ENCODE results near the gene DUSP6. TPM values are rescaled to one million over a fixed set of nuclear protein-coding genes. Genes with fewer than 3 reads are reported as not detected.

DUSP6 gene
- total RNA-seq, 2 donors from 2014 or later = 30.6 to 36.2 TPM

Small RNA genes lying within 50 kb of the gene (small RNA-seq; reads per million reads assigned to genes)
- 0 reads per million in 2 donors for gene MRPS6P4

Other genes starting within 250 kb of the DUSP6 start
- 1 to 10 TPM; 4.1 to 8.4 TPM for gene GALNT4, start 172.3 kb upstream of the DUSP6 start, total RNA-seq
- gene POC1B, start 173.5 kb upstream of the DUSP6 start, total RNA-seq = 10 to 100 TPM; 11.1 to 15.8 TPM